Activated naive CD4-positive, alpha-beta T cell treated with anti-CD3 and anti-CD28 coated beads, Interleukin-2, amount 50 U/mL, for 24 hours (primary cell): ENCODE results near the gene KLK8.

ENCODE experiments used
- H3K27ac Mint-ChIP-seq: one replicate; pipeline ENCODE4 v1.8.0; 2021; ENCODE audit warnings: mild to moderate bottlenecking, mixed read lengths
- H3K27me3 Mint-ChIP-seq: one replicate; pipeline ENCODE4 v1.8.0; 2021; ENCODE audit warnings: mixed read lengths
- H3K36me3 Mint-ChIP-seq: one replicate; pipeline ENCODE4 v1.8.0; 2021; ENCODE audit warnings: mixed read lengths
- H3K4me1 Mint-ChIP-seq: one replicate; pipeline ENCODE4 v1.8.0; 2021; ENCODE audit warnings: mixed read lengths
- H3K4me3 Mint-ChIP-seq: one replicate; pipeline ENCODE4 v1.8.0; 2021; ENCODE audit warnings: mild to moderate bottlenecking, mixed read lengths
- H3K9me3 Mint-ChIP-seq: one replicate; pipeline ENCODE4 v1.8.0; 2021; ENCODE audit warnings: mixed read lengths

KLK8 gene

GRCh38 chr19:51024924-51025323, 23.5 kb upstream of the KLK8 start:
- no peak overlapping the region for H3K27ac Mint-ChIP-seq
- H3K4me1 Mint-ChIP-seq = no peaks in the 10 kb centered on the region
- H3K9me3 Mint-ChIP-seq = no peaks in the 10 kb centered on the region
- H3K36me3 Mint-ChIP-seq = no peaks in the 10 kb centered on the region
- no peak overlapping the region for H3K4me3 Mint-ChIP-seq
- peaks cover 22% of the 10 kb centered on the region for H3K27me3 Mint-ChIP-seq

DNA sequence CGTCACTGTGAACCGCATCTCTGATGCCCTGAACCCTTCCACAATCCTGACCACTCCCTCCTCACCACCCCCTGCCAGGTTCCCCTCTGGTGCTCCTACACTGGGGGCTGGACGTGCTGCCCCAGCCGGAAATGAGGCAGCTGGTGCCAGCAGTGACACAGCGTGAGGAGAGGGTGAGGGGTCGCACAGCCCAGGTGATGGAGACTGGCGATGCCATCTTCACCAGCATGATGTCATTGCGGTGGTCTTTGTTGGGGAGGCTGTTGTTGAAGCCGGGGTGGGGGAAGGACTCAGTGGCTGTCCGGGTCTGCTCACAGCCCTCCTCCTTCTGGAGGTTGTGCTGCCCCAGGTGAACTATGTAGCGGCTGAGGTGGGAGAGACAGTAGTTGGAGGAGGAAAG, 22.5 kb upstream of the KLK8 start:
- Mint-ChIP-seq H3K9me3 (no peaks in the 10 kb centered on the region), H3K4me1 (no peaks in the 10 kb centered on the region), H3K27me3 (peaks cover 17% of the 10 kb centered on the region), H3K4me3 (no peak overlapping the region), H3K36me3 (no peaks in the 10 kb centered on the region), H3K27ac (no peak overlapping the region)

DNA sequence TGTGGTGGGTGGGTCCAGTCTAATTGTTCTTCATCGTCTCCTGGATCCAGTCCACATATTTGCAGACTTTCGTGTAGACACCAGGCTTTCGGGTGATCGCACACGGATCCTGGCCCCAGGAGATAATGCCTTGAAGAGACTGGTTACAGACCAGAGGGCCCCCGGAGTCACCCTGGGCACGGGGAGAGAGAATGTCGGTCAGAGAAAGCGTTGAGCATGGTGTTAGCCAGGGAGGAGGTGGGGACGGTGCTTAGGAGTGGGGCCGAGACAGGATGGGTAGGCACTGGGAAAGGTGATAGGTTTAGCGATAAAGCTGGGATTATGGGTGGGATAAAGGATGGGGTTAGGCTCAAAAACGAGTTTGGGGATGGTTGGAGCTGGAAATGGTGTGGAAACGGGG, 21.1 kb upstream of the KLK8 start:
- no peak overlapping the region for H3K27ac Mint-ChIP-seq
- H3K9me3 Mint-ChIP-seq = no peaks in the 10 kb centered on the region
- no peak overlapping the region for H3K4me3 Mint-ChIP-seq
- H3K4me1 Mint-ChIP-seq = peaks cover 8% of the 10 kb centered on the region
- peaks cover 22% of the 10 kb centered on the region for H3K27me3 Mint-ChIP-seq
- peaks cover 2% of the 10 kb centered on the region for H3K36me3 Mint-ChIP-seq

DNA sequence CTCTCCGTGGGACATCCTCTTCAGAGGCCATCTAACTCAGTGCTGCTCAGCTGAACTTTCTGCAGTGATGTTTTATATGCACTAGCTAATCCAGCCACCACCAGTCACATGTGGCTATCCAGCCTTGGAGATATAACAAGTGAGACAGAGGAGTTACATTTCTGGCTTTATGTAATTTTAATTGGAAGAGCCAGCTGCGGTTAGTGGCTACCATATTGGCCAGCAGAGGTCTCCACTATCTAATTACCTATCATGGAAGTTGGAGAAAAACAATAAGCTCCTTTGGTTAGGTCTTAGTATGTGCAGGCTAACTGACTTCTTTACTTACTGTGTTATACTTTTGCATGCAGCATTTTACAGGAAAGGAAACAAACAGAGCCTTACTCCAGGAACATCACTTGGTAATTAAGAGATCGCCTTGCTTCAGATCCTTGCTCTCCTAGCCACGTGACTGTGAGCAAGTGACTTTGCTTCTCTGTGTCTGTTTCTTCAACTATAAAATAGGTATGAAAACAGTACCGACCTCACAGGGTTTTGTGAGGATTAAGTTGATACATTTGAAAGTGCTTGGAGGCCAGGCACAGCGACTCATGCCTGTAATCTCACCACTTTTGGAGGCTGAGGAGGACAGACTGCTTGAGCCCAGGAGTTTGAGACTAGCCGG, 19.7 kb upstream of the KLK8 start:
- Mint-ChIP-seq H3K36me3 (peaks cover 2% of the 10 kb centered on the region), H3K27me3 (peaks cover 26% of the 10 kb centered on the region), H3K4me3 (no peak overlapping the region), H3K27ac (no peak overlapping the region), H3K9me3 (no peaks in the 10 kb centered on the region), H3K4me1 (peaks cover 17% of the 10 kb centered on the region)

DNA sequence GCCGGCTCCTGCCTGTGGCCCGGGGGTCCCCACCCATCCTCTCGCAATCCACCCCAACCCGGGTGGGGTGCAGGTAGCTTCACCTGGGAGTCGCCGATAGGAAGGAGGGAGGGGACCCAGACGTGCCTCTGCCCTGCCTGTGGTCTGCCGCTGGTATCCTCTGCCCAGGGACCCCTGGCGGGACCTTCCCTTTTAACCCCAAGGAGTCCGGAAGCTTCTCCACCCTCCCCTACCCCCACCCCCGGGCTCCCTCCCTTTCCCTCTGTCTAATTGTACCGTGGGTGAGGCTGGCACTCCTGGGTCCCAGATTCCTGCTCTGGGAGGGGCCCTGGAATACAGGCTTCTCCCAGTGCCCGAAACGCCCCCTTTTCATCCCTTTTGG, 18.1 kb upstream of the KLK8 start, which contains the start of gene KLK10:
Gene KLK10, minus strand, starts transcription at position 166 of the 382 bp plus-strand sequence. CDS start 579 bp downstream, outside the sequence.
- Mint-ChIP-seq H3K9me3 (no peaks in the 10 kb centered on the region), H3K27ac (no peak within 1 kb of the TSS), H3K4me1 (peaks cover 17% of the 10 kb centered on the region), H3K36me3 (peaks cover 2% of the 10 kb centered on the region), H3K4me3 (peak within 1 kb of the TSS; percentile 23), H3K27me3 (peaks cover 33% of the 10 kb centered on the region)

- Mint-ChIP-seq H3K27ac (no peak overlapping the region), H3K27me3 (peaks cover 38% of the 10 kb centered on the region)
Measured at GRCh38 chr19:51018745-51019543, 17.5 kb upstream of the KLK8 start.

DNA sequence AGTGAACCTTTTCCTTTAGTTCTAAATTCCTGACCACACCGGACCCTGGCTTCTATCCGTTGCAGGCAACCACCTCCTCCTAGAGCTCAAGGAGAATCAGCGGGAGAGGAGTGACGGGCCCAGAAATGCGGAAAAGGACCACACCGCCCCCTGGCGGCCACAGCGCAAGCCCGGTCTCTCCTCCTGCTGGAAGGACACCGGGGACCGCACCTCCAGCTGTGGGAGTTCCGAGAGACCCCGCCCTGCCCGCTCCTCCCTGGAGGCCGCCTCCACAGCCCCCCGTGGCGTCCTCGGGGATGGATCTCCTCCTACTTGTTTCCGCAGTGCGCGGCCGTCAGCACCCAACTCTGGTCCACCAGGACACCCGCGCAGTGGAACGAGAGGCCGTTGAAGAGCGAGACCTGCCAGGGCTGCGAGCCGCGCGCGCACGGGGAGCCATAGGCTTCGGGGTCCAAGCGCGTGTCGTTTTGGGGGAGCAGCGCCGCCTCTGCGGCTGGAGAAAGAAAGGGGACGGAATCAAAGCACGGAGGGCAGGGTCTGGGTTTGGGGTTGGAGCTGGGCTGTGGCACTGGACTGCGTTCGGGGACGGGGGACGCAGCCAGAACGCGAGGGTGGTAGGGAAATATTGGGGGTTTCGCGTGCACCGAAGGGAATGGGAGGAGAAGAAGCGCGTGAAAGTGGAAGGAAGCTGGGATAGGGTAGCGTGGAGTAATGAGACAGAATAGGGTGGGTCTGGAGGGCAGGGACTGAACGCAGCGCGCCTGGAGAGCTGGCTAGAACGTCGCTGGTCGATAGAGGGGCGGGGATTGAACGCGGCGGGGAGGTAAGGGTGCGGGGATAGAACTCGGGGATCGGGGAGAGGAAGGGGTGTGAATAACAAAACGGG, 15.6 kb upstream of the KLK8 start:
- peaks cover 17% of the 10 kb centered on the region for H3K4me1 Mint-ChIP-seq
- peaks cover 50% of the 10 kb centered on the region for H3K27me3 Mint-ChIP-seq
- no peak overlapping the region for H3K27ac Mint-ChIP-seq

More at GRCh38 chr19:51018745-51019543, 17.5 kb upstream of the KLK8 start:
- Mint-ChIP-seq H3K9me3 (no peaks in the 10 kb centered on the region), H3K4me1 (peaks cover 17% of the 10 kb centered on the region), H3K36me3 (peaks cover 2% of the 10 kb centered on the region), H3K4me3 (peak overlapping the region; percentile 23)

DNA sequence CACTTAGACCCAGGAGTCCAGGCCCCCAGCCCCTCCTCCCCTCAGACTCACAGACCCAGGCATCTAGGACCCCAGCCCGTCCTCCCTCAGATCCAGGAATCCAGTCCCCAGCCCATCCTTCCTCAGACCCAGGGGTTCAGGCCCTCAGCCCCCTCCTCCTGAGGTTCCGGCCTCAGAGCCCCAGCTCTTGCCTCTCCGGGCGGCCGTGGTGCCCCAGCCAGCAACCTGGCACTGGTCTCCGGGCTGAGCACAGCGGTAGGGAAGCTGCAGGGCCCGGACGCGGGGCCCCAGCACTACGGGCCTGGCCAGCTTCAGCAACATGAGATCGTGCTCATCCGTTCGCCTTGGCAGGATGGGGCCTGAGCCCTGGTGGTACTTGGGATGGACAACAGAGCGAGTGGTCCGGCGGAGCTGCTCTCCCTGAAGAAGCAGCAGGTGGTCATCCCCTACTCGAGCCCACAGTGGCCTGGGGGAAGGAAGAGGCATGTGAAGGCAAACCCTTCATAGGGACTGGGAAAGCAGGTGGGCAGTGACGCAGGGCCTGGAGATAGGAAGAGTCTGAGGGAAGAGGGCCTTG, 14.4 kb upstream of the KLK8 start:
- Mint-ChIP-seq H3K9me3 (no peaks in the 10 kb centered on the region), H3K27ac (no peak overlapping the region), H3K4me3 (no peak overlapping the region), H3K27me3 (peaks cover 52% of the 10 kb centered on the region), H3K36me3 (peaks cover 2% of the 10 kb centered on the region), H3K4me1 (peaks cover 17% of the 10 kb centered on the region)

More for the DNA sequence above, 15.6 kb upstream of the KLK8 start:
- H3K4me3 Mint-ChIP-seq = no peak overlapping the region
- H3K36me3 Mint-ChIP-seq = peaks cover 2% of the 10 kb centered on the region
- no peaks in the 10 kb centered on the region for H3K9me3 Mint-ChIP-seq

DNA sequence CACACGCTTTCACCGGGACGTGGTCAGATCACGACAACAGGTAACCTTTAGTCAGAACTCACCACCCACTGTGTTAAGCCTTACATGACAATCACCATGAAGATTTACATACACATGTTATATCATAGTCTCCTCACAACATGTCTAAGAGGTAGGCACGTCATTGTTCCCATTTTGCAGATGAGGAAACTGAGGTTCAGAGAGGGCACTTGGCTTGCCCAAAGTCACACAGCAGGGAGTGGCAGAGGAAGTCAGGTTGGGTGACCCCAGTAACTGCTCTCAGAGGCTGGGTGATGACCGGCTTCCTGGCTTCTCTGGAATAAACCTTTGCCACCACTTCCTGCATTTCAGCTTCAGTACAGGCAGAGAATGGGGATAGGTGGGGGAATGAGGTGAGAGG, 12.8 kb upstream of the KLK8 start:
- peaks cover 17% of the 10 kb centered on the region for H3K4me1 Mint-ChIP-seq
- H3K9me3 Mint-ChIP-seq = no peaks in the 10 kb centered on the region
- no peak overlapping the region for H3K27ac Mint-ChIP-seq
- H3K4me3 Mint-ChIP-seq = no peak overlapping the region
- H3K36me3 Mint-ChIP-seq = peaks cover 2% of the 10 kb centered on the region
- peaks cover 57% of the 10 kb centered on the region for H3K27me3 Mint-ChIP-seq

DNA sequence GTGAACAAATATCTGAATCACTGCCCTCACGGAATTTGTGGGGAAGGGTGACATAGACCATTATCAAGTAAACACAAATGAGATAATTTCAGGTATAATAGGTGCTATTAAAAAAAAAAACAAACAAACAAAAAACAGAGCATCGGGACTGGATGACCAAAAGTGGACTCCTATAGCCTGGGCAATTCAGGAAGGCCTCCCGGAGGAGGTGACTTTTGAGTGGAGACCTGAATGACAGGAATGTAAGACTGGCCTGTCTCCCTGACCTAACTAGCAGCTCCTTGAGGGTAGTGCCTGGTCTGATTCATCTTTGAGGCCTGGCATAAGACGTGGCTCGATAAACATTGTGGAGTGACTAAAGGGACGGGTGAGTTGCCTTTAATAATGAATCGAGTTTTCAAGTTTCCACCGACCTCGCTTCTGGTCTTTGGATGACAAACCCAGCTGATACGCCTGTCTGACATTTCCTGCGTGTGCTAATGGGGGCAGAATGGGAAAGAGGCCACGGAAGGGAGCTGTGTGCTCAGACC, 11.3 kb upstream of the KLK8 start:
- H3K27me3 Mint-ChIP-seq = peaks cover 53% of the 10 kb centered on the region
- H3K36me3 Mint-ChIP-seq = no peaks in the 10 kb centered on the region
- H3K4me1 Mint-ChIP-seq = peaks cover 9% of the 10 kb centered on the region
- no peak overlapping the region for H3K27ac Mint-ChIP-seq
- H3K9me3 Mint-ChIP-seq = no peaks in the 10 kb centered on the region
- H3K4me3 Mint-ChIP-seq = no peak overlapping the region

GRCh38 chr19:51010066-51010795, 8.8 kb upstream of the KLK8 start:
- no peak overlapping the region for H3K4me3 Mint-ChIP-seq
- no peak overlapping the region for H3K27ac Mint-ChIP-seq
- peaks cover 39% of the 10 kb centered on the region for H3K27me3 Mint-ChIP-seq
- H3K4me1 Mint-ChIP-seq = no peaks in the 10 kb centered on the region
- H3K36me3 Mint-ChIP-seq = no peaks in the 10 kb centered on the region
- H3K9me3 Mint-ChIP-seq = no peaks in the 10 kb centered on the region

GRCh38 chr19:51009061-51009891, 7.9 kb upstream of the KLK8 start:
- Mint-ChIP-seq H3K27me3 (peaks cover 33% of the 10 kb centered on the region), H3K27ac (no peak overlapping the region), H3K36me3 (no peaks in the 10 kb centered on the region), H3K4me3 (no peak overlapping the region), H3K4me1 (no peaks in the 10 kb centered on the region), H3K9me3 (no peaks in the 10 kb centered on the region)

GRCh38 chr19:51007488-51007887, 6.1 kb upstream of the KLK8 start:
- H3K4me1 Mint-ChIP-seq = no peaks in the 10 kb centered on the region
- H3K27me3 Mint-ChIP-seq = peaks cover 24% of the 10 kb centered on the region
- no peak overlapping the region for H3K27ac Mint-ChIP-seq
- no peaks in the 10 kb centered on the region for H3K36me3 Mint-ChIP-seq
- H3K9me3 Mint-ChIP-seq = no peaks in the 10 kb centered on the region
- H3K4me3 Mint-ChIP-seq = no peak overlapping the region

- Mint-ChIP-seq H3K27ac (no peak overlapping the region), H3K9me3 (no peaks in the 10 kb centered on the region), H3K27me3 (peaks cover 25% of the 10 kb centered on the region), H3K4me3 (no peak overlapping the region), H3K4me1 (no peaks in the 10 kb centered on the region), H3K36me3 (no peaks in the 10 kb centered on the region)
Measured at GRCh38 chr19:51006406-51006805, 5.0 kb upstream of the KLK8 start.
